Heart right ventricle (tissue), 16 donors: ENCODE measurements around the gene CALHM3. TPM values are rescaled to one million over a fixed set of nuclear protein-coding genes. Genes with fewer than 3 reads are reported as not detected.
A peak's percentile ranks its signal among the peaks of the same experiment; 100 is the strongest.

Source experiments
- ATAC-seq, 8 donors: fragments of 200-7000 bp; cut with Tn5 transposase; one replicate each; pipeline ENCODE4 v1.9.1; 2020; ENCODE audit warnings: mild to moderate bottlenecking in 8 of 8, moderate library complexity in 8 of 8, moderate number of reproducible peaks in 1 of 8
- DNase-seq, 2 donors: peaks; one replicate each; pipeline ENCODE4 v3.0.0-alpha.2; 2020
- H3K27ac ChIP-seq, 10 donors: fragments of 200-600 bp; sonication (generic) in 2 of 10; one replicate each; pipeline versions ENCODE4 v1.5.0 to v1.8.0; 2020 to 2022; ENCODE audit warnings: mild to moderate bottlenecking in 3 of 10
- H3K27me3 ChIP-seq, 7 donors: fragments of 200-600 bp; one replicate each; pipeline ENCODE4 v1.8.0; 2021 to 2022; ENCODE audit warnings: mild to moderate bottlenecking in 2 of 7
- H3K36me3 ChIP-seq, 9 donors: fragments of 200-600 bp; sonication (generic) in 1 of 9; one replicate each; pipeline versions ENCODE4 v1.5.0 to v1.8.0; 2020 to 2022; ENCODE audit warnings: mild to moderate bottlenecking in 2 of 9
- H3K4me1 ChIP-seq, 9 donors: fragments of 200-600 bp; sonication (generic) in 1 of 9; one replicate each; pipeline versions ENCODE4 v1.5.0 to v1.8.0; 2020 to 2022; ENCODE audit warnings: mild to moderate bottlenecking in 4 of 9
- H3K4me3 ChIP-seq, 10 donors: fragments of 200-600 bp; sonication (generic) in 2 of 10; one replicate each; pipeline versions ENCODE4 v1.5.0 to v1.8.0; 2020 to 2022; ENCODE audit warnings: mild to moderate bottlenecking in 7 of 10, moderate library complexity in 2 of 10
- H3K9me3 ChIP-seq, 11 donors: fragments of 200-600 bp in 10 of 11; sonication (generic) in 2 of 11; one replicate each; pipeline versions ENCODE4 v1.5.0 to v1.8.0; 2013 to 2022; ENCODE audit warnings: mild to moderate bottlenecking in 2 of 11, control low read depth in 1 of 11, moderate library complexity in 1 of 11
- WGBS, 2 donors: extraction: QIAGEN DNeasy Blood & Tissue Kit; methylation state at CpG; one replicate each; pipeline ENCODE4 v1.1.7; 2013; ENCODE audit warnings: inconsistent platforms in 1 of 2; 5-methylcytosine and 5-hydroxymethylcytosine counted together
- intact Hi-C, 10 donors: fragments of 100-400 bp; cut with DNase I; formaldehyde crosslinking; loops; one replicate each; pipeline versions ENCODE4 v1.11.1 to v1.14.2; 2022
- polyA plus RNA-seq, 2 donors: library from polyadenylated mRNA; stranded (reverse); fragments of 200-250 nt; gene quantifications; one replicate each; pipeline ENCODE4 v1.2.3, GENCODE V29; 2013
- total RNA-seq, 10 donors: library from RNA; stranded (reverse); fragmentation: NEBNext Ultra II Directional in 3 of 10; extraction: Animal tissue kit (Norgen Biotek cat#: 25700) in 3 of 10; gene quantifications; one replicate each; pipeline versions ENCODE4 v1.2.1 to v1.2.4, GENCODE V29; 2021 to 2023
- TF ChIP-seq, protein P1 (sequence below), 9 donors: fragments of 200-600 bp; sonication (generic) in 2 of 9; IDR thresholded peaks; one replicate each; pipeline versions ENCODE4 v1.5.0 to v1.8.0; 2021 to 2022; ENCODE audit warnings: antibody characterized with exemption in 9 of 9, mild to moderate bottlenecking in 5 of 9, moderate library complexity in 1 of 9
- donor health status: Arrhythmogenic right ventricular cardiomyopathy.
- donor health status: ischemic (EF 13 %, LVEDD 7.1; RV severe dilation, severe dysfunction).
- donor health status: healthy with polysubstance abuse.
- donor health status: DM: no; HTN: yes; CAD: no.
- donor health status: DM: no; HTN: no; CAD: no.
- donor health status: ischemic (EF 25% LVEDD 6.9; RV normal size, moderate dysfunction).
- donor health status: ischemic (EF 25% LVEDD 5.7; RV mildly dilated, moderate dysfunction).
- donor health status: healthy.
- donor health status: DM: yes; HTN: yes; CAD: no.
- donor health status: Ischemic cardiomyopathy.
- donor health status: ischemic (EF 35%, LVEDD 5.7; RV mildly dilated, moderate dysfunction).
- donor health status: nonischemic (EF 11% LVEDD 7.7; RV severe dilation, severe dysfunction).
- donor health status: DM: yes; HTN: yes; CAD: no.
- donor health status: PGD.
- donor health status: ischemic (EF 29% LVEDD 5.4; RV normal size, mild dysfunction).
- donor health status: nonischemic (EF 23%, LVEDD 6.1; RV moderate dilation, normal function).

Gene CALHM3
- total and polyA plus RNA-seq, 12 donors = not detected

- Histone ChIP-seq H3K36me3 (peaks cover 0 to 99% (median 43%) of the 10 kb centered on the region in 9 donors), H3K9me3 (no peaks in the 10 kb centered on the region), H3K27ac (no peak overlapping the region), H3K27me3 (no peaks in the 10 kb centered on the region), H3K4me3 (no peak overlapping the region), H3K4me1 (peaks cover 4 to 44% (median 32%) of the 10 kb centered on the region in 9 donors)
- DNase-seq (no peak), ATAC-seq (no peak)
- TF ChIP-seq, protein P1, sequence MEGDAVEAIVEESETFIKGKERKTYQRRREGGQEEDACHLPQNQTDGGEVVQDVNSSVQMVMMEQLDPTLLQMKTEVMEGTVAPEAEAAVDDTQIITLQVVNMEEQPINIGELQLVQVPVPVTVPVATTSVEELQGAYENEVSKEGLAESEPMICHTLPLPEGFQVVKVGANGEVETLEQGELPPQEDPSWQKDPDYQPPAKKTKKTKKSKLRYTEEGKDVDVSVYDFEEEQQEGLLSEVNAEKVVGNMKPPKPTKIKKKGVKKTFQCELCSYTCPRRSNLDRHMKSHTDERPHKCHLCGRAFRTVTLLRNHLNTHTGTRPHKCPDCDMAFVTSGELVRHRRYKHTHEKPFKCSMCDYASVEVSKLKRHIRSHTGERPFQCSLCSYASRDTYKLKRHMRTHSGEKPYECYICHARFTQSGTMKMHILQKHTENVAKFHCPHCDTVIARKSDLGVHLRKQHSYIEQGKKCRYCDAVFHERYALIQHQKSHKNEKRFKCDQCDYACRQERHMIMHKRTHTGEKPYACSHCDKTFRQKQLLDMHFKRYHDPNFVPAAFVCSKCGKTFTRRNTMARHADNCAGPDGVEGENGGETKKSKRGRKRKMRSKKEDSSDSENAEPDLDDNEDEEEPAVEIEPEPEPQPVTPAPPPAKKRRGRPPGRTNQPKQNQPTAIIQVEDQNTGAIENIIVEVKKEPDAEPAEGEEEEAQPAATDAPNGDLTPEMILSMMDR (IDR thresholded peaks at IDR 0.05) = no peak
- intact Hi-C loops = no loop called here
- 92 to 95% methylated on average over 14 of the region's 14 CpGs for WGBS, 2 donors
Measured at GRCh38 chr10:103440416-103440815, 38.6 kb downstream of the CALHM3 start.

DNA sequence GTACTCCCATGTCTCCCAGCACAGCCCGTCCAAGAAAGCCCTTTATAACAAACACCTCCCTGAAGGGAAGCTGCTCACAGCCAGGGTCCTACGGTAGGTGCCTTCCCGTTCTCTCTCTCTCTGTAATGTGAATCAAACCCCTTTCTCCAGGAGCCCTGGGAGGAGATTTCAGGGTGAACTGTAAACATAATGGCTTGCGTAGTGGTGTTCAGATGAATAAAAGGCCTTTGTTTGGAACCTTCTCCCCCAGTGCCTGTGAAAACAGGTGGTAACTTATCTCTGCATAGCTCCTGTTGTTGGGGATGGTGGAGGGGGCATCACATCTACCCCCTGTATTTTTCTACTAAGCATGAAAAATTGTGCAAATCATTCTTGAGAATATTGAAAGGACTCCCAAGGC lies 39.3 kb downstream of the CALHM3 start:
- no peak overlapping the region for H3K4me3 ChIP-seq
- H3K27me3 ChIP-seq = no peaks in the 10 kb centered on the region
- TF ChIP-seq, protein P1 (IDR thresholded peaks at IDR 0.05) = no peak
- no peaks in the 10 kb centered on the region for H3K9me3 ChIP-seq
- DNase-seq (no peak), ATAC-seq (no peak)
- WGBS, 2 donors = 93 to 97% methylated on average over 4 of the region's 4 CpGs
- intact Hi-C loops = loop anchor here in 1 of 10 donors (1.0 kb wide), 1 partner anchor 20 kb away; no protein-coding TSS in a partner anchor
- peaks cover 4 to 38% (median 26%) of the 10 kb centered on the region in 9 donors for H3K4me1 ChIP-seq
- H3K36me3 ChIP-seq = peaks cover 0 to 99% (median 45%) of the 10 kb centered on the region in 9 donors
- no peak overlapping the region for H3K27ac ChIP-seq

DNA sequence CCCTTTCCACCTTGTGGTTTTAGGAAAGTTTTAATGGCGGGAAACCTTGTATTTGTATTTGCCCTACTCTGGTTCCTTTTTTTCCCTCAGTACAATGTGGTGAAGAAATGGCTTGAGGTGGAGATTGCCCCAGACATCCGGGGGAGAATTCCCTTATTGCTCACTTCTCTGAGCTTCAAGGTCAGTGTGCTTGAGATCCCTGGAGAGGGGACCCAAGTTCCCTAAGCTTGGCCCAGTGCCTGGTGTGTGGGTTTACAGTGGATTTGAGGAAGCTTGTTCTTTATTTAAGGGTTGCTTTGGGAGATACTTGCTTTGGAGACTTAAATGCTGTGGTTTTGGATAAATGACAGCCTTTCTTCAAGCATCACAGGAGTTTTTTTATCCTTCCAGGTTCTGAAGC lies 45.2 kb downstream of the CALHM3 start:
- TF ChIP-seq, protein P1 (IDR thresholded peaks at IDR 0.05) = no peak
- Histone ChIP-seq H3K27ac (peak overlapping the region in 2 of 10 donors; percentile 23 to 24), H3K9me3 (no peaks in the 10 kb centered on the region), H3K36me3 (peaks cover 0 to 100% (median 36%) of the 10 kb centered on the region in 9 donors), H3K27me3 (no peaks in the 10 kb centered on the region), H3K4me3 (no peak overlapping the region), H3K4me1 (peaks cover 0 to 15% (median 0%) of the 10 kb centered on the region in 9 donors)
- DNase-seq (peak; percentile 47 to 50), ATAC-seq (peak in 3 of 8 donors; percentile 34 to 68 (median 42))
- WGBS, 2 donors = 67 to 74% methylated on average over 2 of the region's 2 CpGs
- intact Hi-C loops = no loop called here

DNA sequence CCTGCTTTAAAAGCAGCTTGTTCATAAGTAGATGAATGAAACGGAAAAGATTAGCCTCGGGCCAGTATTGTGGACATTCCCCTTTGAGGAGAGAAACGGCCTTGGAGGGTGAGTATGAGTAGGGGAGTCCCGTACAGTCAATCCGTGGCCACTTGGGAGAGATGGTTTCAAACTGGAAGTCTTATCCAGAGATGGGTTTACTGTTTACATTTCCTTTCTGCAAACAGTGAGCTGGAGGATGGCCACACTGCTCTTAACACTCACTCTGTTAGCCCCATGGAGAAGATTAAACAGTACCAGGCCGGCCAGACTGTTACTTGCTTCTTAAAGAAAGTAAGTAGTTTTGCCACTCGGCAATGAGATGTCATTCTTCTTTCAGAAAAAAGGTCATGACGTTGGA lies 47.1 kb downstream of the CALHM3 start:
- no peak overlapping the region for H3K27ac ChIP-seq
- no peak for ATAC-seq

More for the DNA sequence above, 47.1 kb downstream of the CALHM3 start:
- TF ChIP-seq, protein P1 (IDR thresholded peaks at IDR 0.05) = no peak
- H3K4me3 ChIP-seq = no peak overlapping the region
- WGBS, 2 donors = 76% methylated on average over 8 of the region's 8 CpGs
- intact Hi-C loops = no loop called here
- DNase-seq = no peak
- peaks cover 0 to 100% (median 19%) of the 10 kb centered on the region in 9 donors for H3K36me3 ChIP-seq
- H3K4me1 ChIP-seq = peaks cover 0 to 15% (median 0%) of the 10 kb centered on the region in 9 donors
- no peaks in the 10 kb centered on the region for H3K27me3 ChIP-seq
- H3K9me3 ChIP-seq = no peaks in the 10 kb centered on the region
